Brain microvascular endothelial cell (primary cell): ENCODE data around the gene LAPTM5.

Experiments used
- DNase-seq: peaks from one replicate; pipeline ENCODE4 v3.0.0-alpha.2; 2020
- H3K27ac ChIP-seq: fragments of 250-450 bp; sonication (Bioruptor Pico); 2 replicates; pipeline ENCODE4 v1.5.1; 2020; ENCODE audit warnings: mild to moderate bottlenecking, moderate library complexity
- H3K27me3 ChIP-seq: fragments of 250-450 bp; sonication (Bioruptor Pico); replicated peaks from 2 replicates; pipeline ENCODE4 v1.5.1; 2020; ENCODE audit warnings: mild to moderate bottlenecking
- H3K36me3 ChIP-seq: fragments of 250-450 bp; sonication (Bioruptor Pico); replicated peaks from 2 replicates; pipeline ENCODE4 v1.5.1; 2020; ENCODE audit warnings: mild to moderate bottlenecking
- H3K4me3 ChIP-seq: 2 replicates; pipeline ENCODE4 v1.5.1; 2011; ENCODE audit warnings: low read depth, mild to moderate bottlenecking, control low read depth, low read length, moderate library complexity
- CTCF ChIP-seq: IDR thresholded peaks from 2 replicates; pipeline ENCODE4 v1.5.1; 2011; ENCODE audit warnings: low read depth, mild to moderate bottlenecking, moderate library complexity, low read length, control low read depth, inconsistent platforms; ENCODE audit errors: missing control alignments
- in situ Hi-C: cut with HindIII; loops from 2 replicates; pipeline ENCODE4 v1.10.0; 2017; ENCODE audit warnings: low sequenced_read_pairs, low pct_ligation_motif_present

Gene LAPTM5

GRCh38 chr1:30725450-30726095 is 32.0 kb downstream of the LAPTM5 start:
- Histone ChIP-seq H3K36me3 (no peaks in the 10 kb centered on the region), H3K27ac (no peak overlapping the region), H3K27me3 (no peaks in the 10 kb centered on the region), H3K4me3 (no peak overlapping the region)
- in situ Hi-C loops = no loop called here
- TF ChIP-seq CTCF = no peak
- no peak for DNase-seq

- Histone ChIP-seq H3K36me3 (no peaks in the 10 kb centered on the region), H3K4me3 (no peak overlapping the region), H3K27ac (no peak overlapping the region), H3K27me3 (no peaks in the 10 kb centered on the region)
- no peak for TF ChIP-seq CTCF
- in situ Hi-C loops = no loop called here
- DNase-seq = no peak
Measured at GRCh38 chr1:30724655-30725421, 32.7 kb downstream of the LAPTM5 start.

- Histone ChIP-seq H3K36me3 (no peaks in the 10 kb centered on the region), H3K27ac (no peak overlapping the region), H3K27me3 (no peaks in the 10 kb centered on the region), H3K4me3 (no peak overlapping the region)
- in situ Hi-C loops = no loop called here
- peak; percentile 40 for TF ChIP-seq CTCF
- no peak for DNase-seq
Measured at GRCh38 chr1:30724175-30724574, 33.4 kb downstream of the LAPTM5 start.

- Histone ChIP-seq H3K27me3 (no peaks in the 10 kb centered on the region), H3K4me3 (no peak within 1 kb of the TSS), H3K27ac (no peak within 1 kb of the TSS), H3K36me3 (no peaks in the 10 kb centered on the region)
- no peak for DNase-seq
- in situ Hi-C loops = no loop called here
- no peak for TF ChIP-seq CTCF
Measured at GRCh38 chr1:30723331-30723755, 34.2 kb downstream of the LAPTM5 start, which contains the start of gene MATN1. TSS of gene MATN1 (minus strand) at chr1:30723585. CDS start at chr1:30723551, 34 bp downstream.

GRCh38 chr1:30721812-30722537 is 35.6 kb downstream of the LAPTM5 start:
- in situ Hi-C loops = no loop called here
- TF ChIP-seq CTCF = peak; percentile 40
- no peak overlapping the region for H3K27ac ChIP-seq
- no peaks in the 10 kb centered on the region for H3K36me3 ChIP-seq
- no peak for DNase-seq
- H3K27me3 ChIP-seq = no peaks in the 10 kb centered on the region
- no peak overlapping the region for H3K4me3 ChIP-seq
